ENCODE measurements around the gene RPP40. TPM values are rescaled to one million over a fixed set of nuclear protein-coding genes. Genes with fewer than 3 reads are reported as not detected.

The RPP40 gene
- total RNA-seq, 3 donors from 2014 or later, result 5.9 to 9.2 (median 7.5) TPM

- Histone ChIP-seq H3K27me3 (no peaks in the 10 kb centered on the region), H3K36me3 (no peaks in the 10 kb centered on the region), H3K27ac (no peak overlapping the region), H3K4me3 (no peak overlapping the region), H3K4me1 (no peaks in the 10 kb centered on the region), H3K9me3 (no peaks in the 10 kb centered on the region)
- no peak for DNase-seq (ENCODE audit: low spot score in 2 of 2)
- intact Hi-C loops (cut with DNase I; ENCODE audit: low total_unique reads), result no loop called here
- TF ChIP-seq CTCF (IDR thresholded peaks at IDR 0.05) (no peak), POLR2AphosphoS5 (IDR thresholded peaks at IDR 0.05) (no peak)
These were observed 16.8 kb downstream of the RPP40 start for GRCh38 chr6:4986999-4987398.

GRCh38 chr6:4983322-4983721 lies 20.5 kb downstream of the RPP40 start:
- no peak for TF ChIP-seq POLR2A (IDR thresholded peaks at IDR 0.05)
- TF ChIP-seq CTCF (IDR thresholded peaks at IDR 0.05), result no peak
- no peak for TF ChIP-seq POLR2AphosphoS5 (IDR thresholded peaks at IDR 0.05)
- no peak for DNase-seq (ENCODE audit: low spot score in 2 of 2)

GRCh38 chr6:4981761-4982160 lies 22.1 kb downstream of the RPP40 start:
- Histone ChIP-seq H3K27me3 (no peaks in the 10 kb centered on the region), H3K9me3 (peaks cover 0 to 10% of the 10 kb centered on the region in 2 donors), H3K27ac (no peak overlapping the region), H3K4me3 (no peak overlapping the region), H3K36me3 (no peaks in the 10 kb centered on the region), H3K4me1 (no peaks in the 10 kb centered on the region)
- intact Hi-C loops (cut with DNase I; ENCODE audit: low total_unique reads), result no loop called here
- no peak for TF ChIP-seq POLR2AphosphoS5 (IDR thresholded peaks at IDR 0.05)
- no peak for TF ChIP-seq POLR2A (IDR thresholded peaks at IDR 0.05)
- no peak for TF ChIP-seq CTCF (IDR thresholded peaks at IDR 0.05)
- DNase-seq (ENCODE audit: low spot score in 2 of 2), result no peak

More at GRCh38 chr6:4983322-4983721, 20.5 kb downstream of the RPP40 start:
- Histone ChIP-seq H3K27me3 (no peaks in the 10 kb centered on the region), H3K4me1 (no peaks in the 10 kb centered on the region), H3K9me3 (peaks cover 0 to 10% of the 10 kb centered on the region in 2 donors), H3K4me3 (no peak overlapping the region), H3K36me3 (no peaks in the 10 kb centered on the region), H3K27ac (no peak overlapping the region)
- intact Hi-C loops (cut with DNase I; ENCODE audit: low total_unique reads), result no loop called here

GRCh38 chr6:4979426-4979825 lies 24.4 kb downstream of the RPP40 start:
- Histone ChIP-seq H3K27ac (no peak overlapping the region), H3K4me3 (no peak overlapping the region), H3K27me3 (no peaks in the 10 kb centered on the region), H3K9me3 (peaks cover 0 to 10% of the 10 kb centered on the region in 2 donors), H3K36me3 (no peaks in the 10 kb centered on the region), H3K4me1 (peaks cover 0 to 5% of the 10 kb centered on the region in 2 donors)
- no peak for DNase-seq (ENCODE audit: low spot score in 2 of 2)
- intact Hi-C loops (cut with DNase I; ENCODE audit: low total_unique reads), result no loop called here
- no peak for TF ChIP-seq POLR2AphosphoS5 (IDR thresholded peaks at IDR 0.05)
- no peak for TF ChIP-seq CTCF (IDR thresholded peaks at IDR 0.05)
- TF ChIP-seq POLR2A (IDR thresholded peaks at IDR 0.05), result no peak

GRCh38 chr6:4977468-4977867 lies 26.4 kb downstream of the RPP40 start:
- H3K4me1 ChIP-seq, result peaks cover 0 to 7% of the 10 kb centered on the region in 2 donors
- intact Hi-C loops (cut with DNase I; ENCODE audit: low total_unique reads), result no loop called here
- no peak for DNase-seq (ENCODE audit: low spot score in 2 of 2)
- H3K9me3 ChIP-seq, result peaks cover 0 to 10% of the 10 kb centered on the region in 2 donors
- no peak overlapping the region for H3K27ac ChIP-seq
- H3K27me3 ChIP-seq, result no peaks in the 10 kb centered on the region
- H3K36me3 ChIP-seq, result no peaks in the 10 kb centered on the region
- H3K4me3 ChIP-seq, result no peak overlapping the region
- TF ChIP-seq CTCF (IDR thresholded peaks at IDR 0.05), result no peak
- TF ChIP-seq POLR2AphosphoS5 (IDR thresholded peaks at IDR 0.05), result no peak
- no peak for TF ChIP-seq POLR2A (IDR thresholded peaks at IDR 0.05)

All from breast epithelium (tissue), 4 donors.